Transverse colon (tissue), 4 donors: ENCODE data around the gene GADD45B.

Source experiments
- CTCF ChIP-seq, 5 experiments: fragments of 200-600 bp in 3 of 5; fragments of 450-650 bp in 2 of 5; sonication (generic) in 3 of 5; IDR thresholded peaks; 1 replicate in 2 of 5; 2 replicates in 3 of 5; pipeline ENCODE4 v1.5.1; 2016 to 2017; ENCODE audit warnings: antibody characterized with exemption in 5 of 5, inconsistent platforms in 3 of 5, mild to moderate bottlenecking in 2 of 5, moderate library complexity in 1 of 5
- EP300 ChIP-seq: sonication (generic); formaldehyde crosslinking; IDR thresholded peaks from one replicate; pipeline ENCODE4 v1.6.1; 2017; ENCODE audit warnings: antibody characterized with exemption, low read depth
- POLR2A ChIP-seq: fragments of 450-650 bp; IDR thresholded peaks from one replicate; pipeline ENCODE4 v1.6.1; 2016; ENCODE audit warnings: antibody characterized with exemption, mild to moderate bottlenecking, moderate library complexity
- POLR2AphosphoS5 ChIP-seq, 3 donors: sonication (generic); formaldehyde crosslinking; IDR thresholded peaks; one replicate each; pipeline ENCODE4 v1.6.1; 2016; ENCODE audit warnings: antibody characterized with exemption in 3 of 3

DNA sequence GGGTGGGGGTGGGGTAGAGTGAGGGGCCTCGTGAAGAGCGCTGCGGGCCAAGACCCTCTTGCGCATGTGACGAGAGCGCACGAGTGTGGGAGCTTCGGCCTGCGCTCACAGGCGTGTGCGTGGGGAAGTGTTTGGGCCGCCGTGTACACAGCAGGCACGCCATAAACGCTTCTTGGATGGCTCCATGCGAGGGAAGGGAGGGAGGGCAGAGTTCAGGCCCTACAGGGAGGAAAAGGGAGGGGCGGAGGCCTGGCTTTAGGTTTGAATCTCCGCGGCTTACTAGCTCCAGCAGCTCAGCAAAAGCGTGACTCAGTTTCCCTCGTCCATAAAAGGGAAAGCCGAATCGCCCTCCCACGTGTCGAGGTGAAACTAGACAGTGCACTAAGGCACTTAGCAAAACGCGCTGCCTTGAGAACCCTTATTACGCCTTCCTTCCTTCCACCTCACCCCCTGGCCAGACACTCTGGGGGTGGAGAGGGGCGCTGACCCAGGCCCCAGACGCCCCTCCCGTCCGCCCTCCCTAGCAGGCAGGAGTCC, 12.5 kb downstream of the GADD45B start:
- TF ChIP-seq POLR2AphosphoS5 (IDR thresholded peaks at IDR 0.05), result no peak
- no peak for TF ChIP-seq CTCF (IDR thresholded peaks at IDR 0.05)
- TF ChIP-seq EP300, result no peak
- TF ChIP-seq POLR2A, result no peak
